Right lobe of liver (tissue), 6 donors: ENCODE results near the gene CYP4F12. TPM values are rescaled to one million over a fixed set of nuclear protein-coding genes. Genes with fewer than 3 reads are reported as not detected.
"Not testable (repeated sequence)": the region's sequence is repeated elsewhere in the genome, so short reads cannot be mapped to it uniquely, and the experiment has no call there.

Source experiments
- ATAC-seq, 4 donors: fragments of 200-7000 bp; cut with Tn5 transposase; one replicate each; pipeline ENCODE4 v1.9.1; 2020; ENCODE audit warnings: mild to moderate bottlenecking in 4 of 4, moderate library complexity in 4 of 4
- DNase-seq, 3 donors: peaks; one replicate each; pipeline ENCODE4 v3.0.0-alpha.2; 2020
- H3K27ac ChIP-seq, 3 donors: fragments of 200-600 bp; one replicate each; pipeline ENCODE4 v1.8.0; 2022
- H3K27me3 ChIP-seq, 2 donors: fragments of 200-600 bp; one replicate each; pipeline ENCODE4 v1.8.0; 2022
- H3K36me3 ChIP-seq, 4 donors: fragments of 200-600 bp; sonication (generic) in 1 of 4; one replicate each; pipeline versions ENCODE4 v1.5.1 to v1.8.0; 2017 to 2022; ENCODE audit warnings: control low read depth in 1 of 4
- H3K4me1 ChIP-seq, 4 donors: fragments of 200-600 bp; sonication (generic) in 1 of 4; one replicate each; pipeline versions ENCODE4 v1.5.1 to v1.8.0; 2017 to 2022; ENCODE audit warnings: control low read depth in 1 of 4
- H3K4me3 ChIP-seq, 3 donors: fragments of 200-600 bp; one replicate each; pipeline ENCODE4 v1.8.0; 2022
- H3K9me3 ChIP-seq, 4 donors: fragments of 200-600 bp; sonication (generic) in 1 of 4; one replicate each; pipeline versions ENCODE4 v1.5.1 to v1.8.0; 2017 to 2022; ENCODE audit warnings: control low read depth in 1 of 4
- POLR2A ChIP-seq: fragments of 450-650 bp; IDR thresholded peaks from one replicate; pipeline ENCODE4 v1.6.1; 2017; ENCODE audit warnings: antibody characterized with exemption, mild to moderate bottlenecking
- WGBS: methylation state at CpG from one replicate; pipeline ENCODE4 v1.1.6; 2018; ENCODE audit warnings: low coverage, low lambda C conversion rate; ENCODE audit not compliant: insufficient coverage; ENCODE audit errors: missing lambda C conversion rate; 5-methylcytosine and 5-hydroxymethylcytosine counted together
- intact Hi-C, 2 donors: fragments of 100-400 bp; cut with DNase I; formaldehyde crosslinking; loops; one replicate each; pipeline versions ENCODE4 v1.11.2 to v1.14.1; 2022
- total RNA-seq, 6 experiments: library from RNA; depleted of rRNA in 2 of 6; stranded (reverse); fragments of >200 nt in 2 of 6; fragmentation: NEBNext Ultra II Directional in 3 of 6; extraction: Animal tissue kit (Norgen Biotek cat#: 25700) in 3 of 6; gene quantifications; one replicate each; pipeline versions ENCODE4 v1.1.0 to v1.2.4, GENCODE V29; 2016 to 2023
- TF ChIP-seq, protein P1 (sequence below), 4 donors: fragments of 200-600 bp in 3 of 4; fragments of 450-650 bp in 1 of 4; IDR thresholded peaks; one replicate each; pipeline versions ENCODE4 v1.5.1 to v1.8.0; 2016 to 2022; ENCODE audit warnings: antibody characterized with exemption in 4 of 4, mild to moderate bottlenecking in 2 of 4
- donor health status: DM: no; HTN: yes; CAD: no.
- donor health status: DM: no; HTN: no; CAD: no.
- donor health status: DM: no; HTN: no; CAD: no.
- donor health status: DM: no; HTN: yes; CAD: no.
- donor health status: DM: no; HTN: yes; CAD: no.

CYP4F12 gene
- total RNA-seq, 6 experiments from 2014 or later, result 21.9 to 95.5 (median 45.3) TPM

DNA sequence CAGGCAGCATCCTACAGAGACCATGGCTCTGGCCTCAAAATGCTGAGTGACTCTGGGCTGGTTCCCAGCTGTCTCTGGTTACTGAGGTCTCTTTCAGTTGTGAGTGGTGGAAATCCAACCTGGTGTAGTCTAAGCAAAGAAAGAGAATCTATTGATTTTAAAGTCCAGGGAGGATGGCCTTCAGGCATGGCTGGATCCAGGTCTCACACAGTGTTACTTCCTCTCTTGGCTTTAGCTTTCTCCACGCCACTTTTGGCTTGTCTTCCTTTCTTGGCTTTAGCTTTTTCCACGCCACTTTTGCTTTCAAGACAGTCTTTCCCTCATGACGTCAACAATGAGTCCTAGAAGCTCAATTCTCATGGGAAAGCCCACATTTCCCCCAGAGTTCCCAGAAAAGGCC, 28.1 kb upstream of the CYP4F12 start:
- H3K9me3 ChIP-seq, result no peaks in the 10 kb centered on the region
- H3K27ac ChIP-seq, result peak overlapping the region; percentile 54 to 99 (median 81)
- intact Hi-C loops, result no loop called here
- DNase-seq (no peak), ATAC-seq (no peak)
- WGBS, result 34% methylated on average over 3 of the region's 3 CpGs
- H3K27me3 ChIP-seq, result no peaks in the 10 kb centered on the region
- peaks cover 0 to 54% (median 8%) of the 10 kb centered on the region in 4 donors for H3K4me1 ChIP-seq
- TF ChIP-seq POLR2A, result no peak
- TF ChIP-seq, protein P1, sequence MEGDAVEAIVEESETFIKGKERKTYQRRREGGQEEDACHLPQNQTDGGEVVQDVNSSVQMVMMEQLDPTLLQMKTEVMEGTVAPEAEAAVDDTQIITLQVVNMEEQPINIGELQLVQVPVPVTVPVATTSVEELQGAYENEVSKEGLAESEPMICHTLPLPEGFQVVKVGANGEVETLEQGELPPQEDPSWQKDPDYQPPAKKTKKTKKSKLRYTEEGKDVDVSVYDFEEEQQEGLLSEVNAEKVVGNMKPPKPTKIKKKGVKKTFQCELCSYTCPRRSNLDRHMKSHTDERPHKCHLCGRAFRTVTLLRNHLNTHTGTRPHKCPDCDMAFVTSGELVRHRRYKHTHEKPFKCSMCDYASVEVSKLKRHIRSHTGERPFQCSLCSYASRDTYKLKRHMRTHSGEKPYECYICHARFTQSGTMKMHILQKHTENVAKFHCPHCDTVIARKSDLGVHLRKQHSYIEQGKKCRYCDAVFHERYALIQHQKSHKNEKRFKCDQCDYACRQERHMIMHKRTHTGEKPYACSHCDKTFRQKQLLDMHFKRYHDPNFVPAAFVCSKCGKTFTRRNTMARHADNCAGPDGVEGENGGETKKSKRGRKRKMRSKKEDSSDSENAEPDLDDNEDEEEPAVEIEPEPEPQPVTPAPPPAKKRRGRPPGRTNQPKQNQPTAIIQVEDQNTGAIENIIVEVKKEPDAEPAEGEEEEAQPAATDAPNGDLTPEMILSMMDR (IDR thresholded peaks at IDR 0.05), result no peak
- H3K36me3 ChIP-seq, result peaks cover 2 to 56% (median 17%) of the 10 kb centered on the region in 4 donors
- H3K4me3 ChIP-seq, result peak overlapping the region in 2 of 3 donors; percentile 73 to 88

DNA sequence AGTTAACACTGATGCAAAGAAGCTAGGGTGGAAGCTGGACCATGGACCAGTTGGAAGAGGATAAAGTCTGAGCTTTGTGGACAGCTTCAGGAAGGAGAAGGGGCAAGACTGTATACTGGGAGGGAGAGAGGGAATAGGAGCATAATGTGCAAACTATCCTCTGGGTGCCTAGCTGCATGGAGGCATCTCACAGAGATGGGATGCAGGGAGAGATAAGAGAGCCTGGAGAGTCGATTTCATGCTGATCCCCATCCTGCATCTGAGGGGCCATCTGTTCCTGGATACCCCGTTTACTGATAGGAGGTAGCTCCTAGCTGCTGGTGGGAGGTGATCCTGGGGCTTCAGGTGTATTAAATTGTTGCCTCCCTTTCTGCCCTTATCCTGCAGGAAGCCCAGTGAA, 23.4 kb upstream of the CYP4F12 start:
- H3K4me1 ChIP-seq, result peaks cover 0 to 70% (median 3%) of the 10 kb centered on the region in 4 donors
- H3K27ac ChIP-seq, result no peak overlapping the region
- TF ChIP-seq POLR2A, result no peak
- TF ChIP-seq, protein P1 (IDR thresholded peaks at IDR 0.05), result no peak
- intact Hi-C loops, result no loop called here
- H3K9me3 ChIP-seq, result no peaks in the 10 kb centered on the region
- H3K36me3 ChIP-seq, result peaks cover 2 to 94% (median 20%) of the 10 kb centered on the region in 4 donors
- ATAC-seq, result no peak
- no peak for DNase-seq
- WGBS, result 58% methylated on average over 2 of the region's 2 CpGs
- no peak overlapping the region for H3K4me3 ChIP-seq
- H3K27me3 ChIP-seq, result no peaks in the 10 kb centered on the region

DNA sequence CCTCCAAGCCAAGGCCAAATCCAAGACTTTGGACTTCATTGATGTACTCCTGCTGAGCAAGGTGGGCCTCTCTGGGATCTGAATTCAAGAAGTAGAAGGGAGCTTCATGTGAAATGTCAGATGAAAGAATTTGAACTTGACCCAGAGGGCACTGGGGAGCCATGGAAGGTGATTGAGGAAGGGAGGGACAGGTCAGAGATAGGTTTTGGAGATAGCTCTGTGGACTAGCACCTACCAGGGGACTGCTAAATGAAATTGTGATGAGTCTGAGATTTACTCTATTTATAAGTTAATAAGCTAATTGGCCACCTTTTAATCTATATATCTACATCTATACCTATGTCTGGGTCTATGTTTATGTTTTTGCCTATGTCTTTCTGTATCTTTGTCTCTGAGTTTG, 22.8 kb upstream of the CYP4F12 start:
- intact Hi-C loops, H3K27ac ChIP-seq, H3K9me3 ChIP-seq, H3K27me3 ChIP-seq, ATAC-seq, DNase-seq, H3K4me3 ChIP-seq: not testable (repeated sequence)
- H3K36me3 ChIP-seq, result peaks cover 2 to 94% (median 21%) of the 10 kb centered on the region in 4 donors
- H3K4me1 ChIP-seq, result peaks cover 0 to 64% (median under 1%) of the 10 kb centered on the region in 4 donors

GRCh38 chr19:15651791-15652190, 21.1 kb upstream of the CYP4F12 start:
- intact Hi-C loops, result no loop called here
- DNase-seq, result no peak
- H3K36me3 ChIP-seq, result peaks cover 0 to 94% (median 17%) of the 10 kb centered on the region in 4 donors
- no peaks in the 10 kb centered on the region for H3K27me3 ChIP-seq
- no peak for TF ChIP-seq POLR2A
- TF ChIP-seq, protein P1 (IDR thresholded peaks at IDR 0.05), result no peak
- peaks cover 0 to 49% (median 0%) of the 10 kb centered on the region in 4 donors for H3K4me1 ChIP-seq
- no peak overlapping the region for H3K27ac ChIP-seq
- ATAC-seq, result no peak
- no peak overlapping the region for H3K4me3 ChIP-seq
- WGBS, result 61% methylated on average over 3 of the region's 3 CpGs
- no peaks in the 10 kb centered on the region for H3K9me3 ChIP-seq

- peak overlapping the region in 1 of 3 donors; percentile 6 for H3K27ac ChIP-seq
- H3K4me1 ChIP-seq, result peaks cover 0 to 40% (median 0%) of the 10 kb centered on the region in 4 donors
- no peaks in the 10 kb centered on the region for H3K27me3 ChIP-seq
- no peak overlapping the region for H3K4me3 ChIP-seq
- intact Hi-C loops, result no loop called here
- ATAC-seq, result peak; percentile 37 to 80 (median 68)
- peak in 1 of 3 donors; percentile 59 for DNase-seq
- 75% methylated on average over 2 of the region's 8 CpGs for WGBS
- TF ChIP-seq POLR2A, result no peak
- TF ChIP-seq, protein P1 (IDR thresholded peaks at IDR 0.05), result no peak
- H3K9me3 ChIP-seq, result no peaks in the 10 kb centered on the region
- H3K36me3 ChIP-seq, result peaks cover 0 to 94% (median 18%) of the 10 kb centered on the region in 4 donors
These were observed 20.2 kb upstream of the CYP4F12 start for GRCh38 chr19:15652559-15653278.
